HG02943 (cell line): ENCODE data around the gene RPL5.

Experiments
- ATAC-seq: cut with Tn5 transposase; IDR thresholded peaks from one replicate; pipeline ENCODE4 v1.9.1; 2021; ENCODE audit warnings: mild to moderate bottlenecking, low read depth, moderate library complexity; ENCODE audit not compliant: unreplicated experiment

The RPL5 gene

DNA sequence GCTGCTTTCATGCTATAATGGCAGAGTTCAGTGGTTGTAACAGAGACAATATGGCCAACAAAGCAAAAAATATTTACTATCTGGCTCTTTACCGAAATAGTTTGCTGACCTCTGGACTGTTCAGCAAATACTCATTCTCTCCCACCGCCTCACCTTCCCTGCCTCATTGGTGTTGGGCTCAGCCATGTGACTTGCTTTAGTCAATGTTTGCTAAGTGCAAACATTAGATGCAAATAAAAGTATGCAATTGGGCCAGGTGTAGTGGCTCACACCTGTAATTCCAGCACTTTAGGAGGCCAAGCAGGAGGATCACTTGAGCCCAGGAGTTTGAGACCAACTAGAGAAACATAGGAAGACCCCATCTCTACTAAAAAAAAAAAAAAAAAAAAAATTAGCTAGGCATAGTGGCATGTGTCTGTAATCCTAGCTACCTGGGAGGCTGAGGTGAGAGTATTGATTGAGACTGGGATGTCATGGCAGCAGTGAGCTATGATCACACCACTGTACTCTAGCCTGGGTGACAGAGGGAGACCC, 55.1 kb downstream of the RPL5 start:
- ATAC-seq = no peak

DNA sequence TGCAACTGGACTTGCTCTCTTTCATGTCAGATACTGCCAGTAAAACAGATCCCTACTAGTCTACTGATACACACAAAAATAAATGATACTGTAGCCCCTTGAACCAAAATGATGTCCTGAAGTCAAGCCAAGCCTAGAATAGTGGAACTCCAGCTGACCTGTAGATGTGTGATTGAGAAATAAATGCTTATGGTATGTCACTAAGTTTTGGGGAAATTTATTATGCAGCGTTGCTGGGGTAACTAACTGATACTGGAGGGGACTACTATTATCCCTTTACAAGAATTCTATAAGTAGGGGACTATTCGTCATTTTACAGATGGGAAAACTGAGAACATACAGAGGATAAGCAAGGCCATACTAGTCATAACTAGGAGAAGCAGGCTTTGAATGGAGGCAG, 55.6 kb downstream of the RPL5 start:
- no peak for ATAC-seq
